Transverse colon (tissue), 4 donors: ENCODE measurements around the gene SMAD2. TPM values are rescaled to one million over a fixed set of nuclear protein-coding genes. Genes with fewer than 3 reads are reported as not detected.

Experiments
- DNase-seq: peaks from one replicate; pipeline ENCODE4 v3.0.0-alpha.2; 2019
- H3K27ac ChIP-seq, 4 donors: fragments of 200-600 bp; sonication (generic); 2 replicates each; pipeline ENCODE4 v1.5.1; 2016 to 2018; ENCODE audit warnings: inconsistent platforms in 4 of 4
- H3K27me3 ChIP-seq: fragments of 200-600 bp; sonication (generic); 2 replicates; pipeline ENCODE4 v1.5.1; 2017; ENCODE audit warnings: inconsistent platforms
- H3K36me3 ChIP-seq, 4 donors: fragments of 200-600 bp; sonication (generic); 2 replicates each; pipeline ENCODE4 v1.5.1; 2017 to 2019; ENCODE audit warnings: inconsistent platforms in 4 of 4
- H3K4me1 ChIP-seq, 4 donors: fragments of 200-600 bp; sonication (generic); 2 replicates each; pipeline ENCODE4 v1.5.1; 2017 to 2020; ENCODE audit warnings: inconsistent platforms in 4 of 4
- H3K4me3 ChIP-seq, 4 donors: fragments of 200-600 bp; sonication (generic); 1 replicate in 1 of 4; 2 replicates in 3 of 4; pipeline versions ENCODE4 v1.5.1 to v1.6.1; 2017 to 2019; ENCODE audit warnings: inconsistent platforms in 4 of 4
- H3K9me3 ChIP-seq, 2 donors: fragments of 200-600 bp; sonication (generic); 2 replicates each; pipeline ENCODE4 v1.5.1; 2017 to 2019; ENCODE audit warnings: inconsistent platforms in 2 of 2
- EP300 ChIP-seq: sonication (generic); formaldehyde crosslinking; IDR thresholded peaks from one replicate; pipeline ENCODE4 v1.6.1; 2017; ENCODE audit warnings: antibody characterized with exemption, low read depth
- POLR2A ChIP-seq: fragments of 450-650 bp; IDR thresholded peaks from one replicate; pipeline ENCODE4 v1.6.1; 2016; ENCODE audit warnings: antibody characterized with exemption, mild to moderate bottlenecking, moderate library complexity
- POLR2AphosphoS5 ChIP-seq, 3 donors: sonication (generic); formaldehyde crosslinking; IDR thresholded peaks; one replicate each; pipeline ENCODE4 v1.6.1; 2016; ENCODE audit warnings: antibody characterized with exemption in 3 of 3
- WGBS, 2 donors: methylation state at CpG; one replicate each; pipeline ENCODE4 v1.1.5; 2018; ENCODE audit warnings: low coverage in 1 of 2; 5-methylcytosine and 5-hydroxymethylcytosine counted together
- in situ Hi-C, 4 donors: fragments of 200-750 bp; cut with MboI; loops; one replicate each; pipeline versions ENCODE4 v1.15.0 to v1.15.1; 2017; ENCODE audit warnings: low sequenced_read_pairs in 3 of 4, low pct_ligation_motif_present in 1 of 4, low pct_unique_long_range_greater_than_20kb in 1 of 4
- intact Hi-C: fragments of 100-400 bp; cut with DNase I; formaldehyde crosslinking; loops from one replicate; pipeline ENCODE4 v1.15.1; 2023; ENCODE audit warnings: low total_unique reads
- total RNA-seq, 4 donors: library from RNA; depleted of rRNA; stranded (reverse); fragments of >200 nt; gene quantifications; one replicate each; pipeline ENCODE4 v1.1.0, GENCODE V29; 2016
- TF ChIP-seq, protein P1 (sequence below), 5 experiments: fragments of 200-600 bp in 3 of 5; fragments of 450-650 bp in 2 of 5; sonication (generic) in 3 of 5; IDR thresholded peaks; 1 replicate in 2 of 5; 2 replicates in 3 of 5; pipeline ENCODE4 v1.5.1; 2016 to 2017; ENCODE audit warnings: antibody characterized with exemption in 5 of 5, inconsistent platforms in 3 of 5, mild to moderate bottlenecking in 2 of 5, moderate library complexity in 1 of 5

Gene SMAD2
- total RNA-seq, 4 donors from 2014 or later: 17.9 to 68.8 (median 43.9) TPM

DNA sequence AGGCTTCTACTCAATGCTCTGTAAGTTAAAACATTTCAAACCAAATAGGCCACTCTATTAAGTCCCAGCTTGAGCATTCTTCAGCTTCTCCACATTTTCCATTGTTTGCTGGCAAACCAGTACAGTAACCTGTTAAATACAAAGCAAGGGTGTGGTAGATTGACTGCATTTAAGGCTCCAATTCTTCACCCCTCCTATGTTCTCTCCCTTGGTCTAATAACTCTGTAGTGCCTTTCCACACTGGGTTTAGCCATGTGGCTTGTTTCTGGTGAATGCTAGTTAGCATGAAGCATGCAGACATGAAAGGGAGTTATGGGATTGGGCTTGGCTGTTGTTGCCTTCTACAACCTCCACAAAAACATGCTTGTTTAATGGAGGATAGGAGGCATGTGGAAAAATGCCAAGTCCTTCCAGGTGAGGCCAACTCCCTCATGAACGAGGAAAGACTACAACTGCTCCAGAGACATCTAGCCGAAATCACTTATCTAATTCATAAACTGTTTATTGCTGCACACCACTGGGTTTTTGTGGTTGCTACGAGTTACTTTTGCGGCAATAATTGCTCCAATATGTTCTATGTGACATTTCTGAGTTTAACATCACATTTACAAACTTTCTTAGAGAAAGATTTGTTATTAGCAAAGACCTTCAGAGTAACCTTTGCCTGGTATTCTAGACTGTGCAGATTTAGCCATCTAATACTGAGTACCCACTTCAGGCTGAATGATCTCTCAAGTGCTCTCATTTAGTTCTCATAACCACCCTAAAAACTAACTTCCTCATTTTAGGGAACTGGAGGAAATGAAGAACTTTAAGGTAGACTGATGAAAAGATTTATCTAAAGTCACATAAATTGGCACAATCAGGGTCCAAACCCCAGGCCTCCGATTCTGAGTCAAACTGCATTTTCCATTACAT is 104.0 kb downstream of the SMAD2 start:
- intact Hi-C loops (no loop called here), in situ Hi-C loops (no loop called here)
- no peaks in the 10 kb centered on the region for H3K27me3 ChIP-seq
- no peak overlapping the region for H3K4me3 ChIP-seq
- TF ChIP-seq, protein P1, sequence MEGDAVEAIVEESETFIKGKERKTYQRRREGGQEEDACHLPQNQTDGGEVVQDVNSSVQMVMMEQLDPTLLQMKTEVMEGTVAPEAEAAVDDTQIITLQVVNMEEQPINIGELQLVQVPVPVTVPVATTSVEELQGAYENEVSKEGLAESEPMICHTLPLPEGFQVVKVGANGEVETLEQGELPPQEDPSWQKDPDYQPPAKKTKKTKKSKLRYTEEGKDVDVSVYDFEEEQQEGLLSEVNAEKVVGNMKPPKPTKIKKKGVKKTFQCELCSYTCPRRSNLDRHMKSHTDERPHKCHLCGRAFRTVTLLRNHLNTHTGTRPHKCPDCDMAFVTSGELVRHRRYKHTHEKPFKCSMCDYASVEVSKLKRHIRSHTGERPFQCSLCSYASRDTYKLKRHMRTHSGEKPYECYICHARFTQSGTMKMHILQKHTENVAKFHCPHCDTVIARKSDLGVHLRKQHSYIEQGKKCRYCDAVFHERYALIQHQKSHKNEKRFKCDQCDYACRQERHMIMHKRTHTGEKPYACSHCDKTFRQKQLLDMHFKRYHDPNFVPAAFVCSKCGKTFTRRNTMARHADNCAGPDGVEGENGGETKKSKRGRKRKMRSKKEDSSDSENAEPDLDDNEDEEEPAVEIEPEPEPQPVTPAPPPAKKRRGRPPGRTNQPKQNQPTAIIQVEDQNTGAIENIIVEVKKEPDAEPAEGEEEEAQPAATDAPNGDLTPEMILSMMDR (IDR thresholded peaks at IDR 0.05): no peak
- TF ChIP-seq EP300: no peak
- no peak for TF ChIP-seq POLR2A
- TF ChIP-seq POLR2AphosphoS5 (IDR thresholded peaks at IDR 0.05): no peak
- H3K9me3 ChIP-seq: no peaks in the 10 kb centered on the region
- peak; percentile 10 for DNase-seq
- H3K4me1 ChIP-seq: peaks cover 0 to 10% (median 1%) of the 10 kb centered on the region in 4 donors
- no peak overlapping the region for H3K27ac ChIP-seq
- WGBS, 2 donors: 60 to 61% methylated on average over 5 of the region's 5 CpGs
- H3K36me3 ChIP-seq: no peaks in the 10 kb centered on the region

DNA sequence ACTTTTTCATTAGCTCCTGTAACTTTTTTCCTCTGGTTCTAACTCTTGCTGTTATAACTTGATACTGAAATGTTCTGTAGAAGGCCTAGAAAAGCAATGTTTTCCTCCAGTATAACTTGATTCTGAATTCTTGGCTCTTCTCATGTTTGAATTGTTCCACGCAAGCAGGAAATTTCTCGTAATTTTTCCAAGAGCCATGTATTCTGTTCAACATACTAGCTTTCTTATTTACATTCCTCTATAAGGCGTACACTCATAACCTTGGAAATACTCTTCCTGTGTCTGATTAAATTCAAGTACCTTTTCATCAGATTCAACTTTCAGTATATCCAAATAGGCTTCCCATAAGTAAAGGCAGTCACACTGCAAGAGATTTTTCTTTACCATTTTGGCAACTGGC is 109.1 kb downstream of the SMAD2 start:
- H3K36me3 ChIP-seq: no peaks in the 10 kb centered on the region
- no peak for DNase-seq
- H3K4me3 ChIP-seq: no peak overlapping the region
- no peak overlapping the region for H3K27ac ChIP-seq
- TF ChIP-seq EP300: no peak
- no peak for TF ChIP-seq POLR2AphosphoS5 (IDR thresholded peaks at IDR 0.05)
- TF ChIP-seq, protein P1 (IDR thresholded peaks at IDR 0.05): no peak
- TF ChIP-seq POLR2A: no peak
- no peaks in the 10 kb centered on the region for H3K27me3 ChIP-seq
- intact Hi-C loops (no loop called here), in situ Hi-C loops (no loop called here)
- no peaks in the 10 kb centered on the region for H3K9me3 ChIP-seq
- peaks cover 0 to 8% (median 2%) of the 10 kb centered on the region in 4 donors for H3K4me1 ChIP-seq
- WGBS, 2 donors: 79 to 100% methylated on average over 2 to 3 of the region's 3 CpGs

DNA sequence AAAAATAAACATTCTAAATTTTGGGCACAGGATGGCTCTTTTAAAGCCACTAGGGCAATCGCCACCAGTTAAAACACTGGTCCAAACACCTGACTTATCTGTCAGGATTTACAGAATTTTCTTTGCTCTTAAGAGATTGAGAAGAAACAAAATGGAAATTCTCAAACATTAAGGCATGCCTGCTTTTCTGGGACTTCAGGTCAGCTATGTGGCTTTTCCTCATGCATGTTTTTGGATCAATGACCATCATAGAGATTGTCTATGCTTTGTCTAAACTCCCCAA is 112.7 kb downstream of the SMAD2 start:
- Histone ChIP-seq H3K4me1 (peaks cover 0 to 8% (median 0%) of the 10 kb centered on the region in 4 donors), H3K9me3 (no peaks in the 10 kb centered on the region), H3K27me3 (no peaks in the 10 kb centered on the region), H3K27ac (peak overlapping the region in 3 of 4 donors; percentile 23 to 54 (median 35)), H3K4me3 (peak overlapping the region in 1 of 4 donors; percentile 7), H3K36me3 (no peaks in the 10 kb centered on the region)
- no peak for TF ChIP-seq POLR2A
- no peak for TF ChIP-seq POLR2AphosphoS5 (IDR thresholded peaks at IDR 0.05)
- DNase-seq: no peak
- intact Hi-C loops (no loop called here), in situ Hi-C loops (no loop called here)
- WGBS, 2 donors: 72% methylated on average over 1 of the region's 1 CpG; no CpG with 5 or more reads in 1 of the 2 donors

DNA sequence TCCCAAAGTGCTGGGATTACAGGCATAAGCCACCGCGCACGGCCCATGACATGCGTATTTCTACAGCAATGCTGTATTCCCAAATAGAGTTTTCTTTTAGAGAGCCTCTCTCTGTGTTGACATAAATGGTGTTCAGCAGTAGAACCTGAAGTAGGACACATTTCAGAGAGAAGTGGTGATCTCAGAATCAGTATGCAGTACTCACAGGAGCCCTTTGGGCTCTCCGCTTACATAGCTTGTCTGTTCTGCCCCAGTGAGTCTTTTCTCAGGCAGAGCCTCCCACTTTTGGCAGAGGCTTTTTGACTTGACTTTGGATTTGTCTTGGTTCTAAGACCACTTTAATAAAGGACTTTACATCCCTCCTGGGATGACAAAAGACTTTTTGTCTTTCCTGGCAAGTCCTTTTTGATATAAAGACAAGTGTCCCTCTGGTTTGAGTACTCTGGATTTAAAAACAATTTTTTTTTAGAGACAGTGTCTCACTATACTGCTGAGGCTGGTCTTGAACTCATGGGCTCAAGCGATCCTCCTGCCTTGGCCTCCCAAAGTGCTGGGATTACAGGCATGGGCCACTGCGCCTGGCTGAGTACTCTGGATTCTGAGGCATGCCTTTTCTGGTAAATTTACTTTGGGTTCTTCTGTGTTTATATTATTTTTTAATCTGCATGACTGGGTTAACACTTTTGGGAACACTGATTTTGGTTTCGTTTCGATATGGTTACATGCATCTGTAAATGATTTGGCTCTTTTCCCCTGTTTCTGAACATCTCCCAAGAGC is 113.3 kb downstream of the SMAD2 start:
- no peak for DNase-seq
- intact Hi-C loops: no loop called here
- H3K27me3 ChIP-seq: no peaks in the 10 kb centered on the region
- H3K36me3 ChIP-seq: no peaks in the 10 kb centered on the region
- peak overlapping the region in 3 of 4 donors; percentile 23 to 54 (median 35) for H3K27ac ChIP-seq
- WGBS, 2 donors: 82 to 90% methylated on average over 4 to 9 of the region's 9 CpGs
- H3K4me1 ChIP-seq: peaks cover 0 to 8% (median 0%) of the 10 kb centered on the region in 4 donors
- H3K4me3 ChIP-seq: peak overlapping the region in 1 of 4 donors; percentile 7
- in situ Hi-C loops: no loop called here
- H3K9me3 ChIP-seq: no peaks in the 10 kb centered on the region
- TF ChIP-seq EP300 (no peak), POLR2AphosphoS5 (IDR thresholded peaks at IDR 0.05) (no peak), POLR2A (no peak)
- TF ChIP-seq, protein P1 (IDR thresholded peaks at IDR 0.05): no peak
